Stimulated activated naive CD8-positive, alpha-beta T cell treated with anti-CD3 and anti-CD28 coated beads, Interleukin-15, Interleukin-2, amounts not matched to agents 100 ng/mL and 50 ng/mL, for 24 hours (primary cell): Measurements from ENCODE around the gene PATJ.

ENCODE experiments used
- H3K27ac Mint-ChIP-seq: one replicate; pipeline ENCODE4 v1.8.0; 2021; ENCODE audit warnings: mild to moderate bottlenecking, mixed read lengths
- H3K27me3 Mint-ChIP-seq: one replicate; pipeline ENCODE4 v1.8.0; 2021; ENCODE audit warnings: mixed read lengths
- H3K36me3 Mint-ChIP-seq: one replicate; pipeline ENCODE4 v1.8.0; 2021; ENCODE audit warnings: low read depth, mixed read lengths
- H3K4me1 Mint-ChIP-seq: one replicate; pipeline ENCODE4 v1.8.0; 2021; ENCODE audit warnings: low read depth, mixed read lengths
- H3K4me3 Mint-ChIP-seq: one replicate; pipeline ENCODE4 v1.8.0; 2021; ENCODE audit warnings: mild to moderate bottlenecking, mixed read lengths
- H3K9me3 Mint-ChIP-seq: one replicate; pipeline ENCODE4 v1.8.0; 2021; ENCODE audit warnings: mixed read lengths

Gene PATJ

GRCh38 chr1:61980561-61980960, 238.3 kb downstream of the PATJ start:
- H3K4me3 Mint-ChIP-seq, result no peak overlapping the region
- H3K4me1 Mint-ChIP-seq, result peaks cover 6% of the 10 kb centered on the region
- no peak overlapping the region for H3K27ac Mint-ChIP-seq
- no peaks in the 10 kb centered on the region for H3K27me3 Mint-ChIP-seq
- no peaks in the 10 kb centered on the region for H3K9me3 Mint-ChIP-seq
- no peaks in the 10 kb centered on the region for H3K36me3 Mint-ChIP-seq

DNA sequence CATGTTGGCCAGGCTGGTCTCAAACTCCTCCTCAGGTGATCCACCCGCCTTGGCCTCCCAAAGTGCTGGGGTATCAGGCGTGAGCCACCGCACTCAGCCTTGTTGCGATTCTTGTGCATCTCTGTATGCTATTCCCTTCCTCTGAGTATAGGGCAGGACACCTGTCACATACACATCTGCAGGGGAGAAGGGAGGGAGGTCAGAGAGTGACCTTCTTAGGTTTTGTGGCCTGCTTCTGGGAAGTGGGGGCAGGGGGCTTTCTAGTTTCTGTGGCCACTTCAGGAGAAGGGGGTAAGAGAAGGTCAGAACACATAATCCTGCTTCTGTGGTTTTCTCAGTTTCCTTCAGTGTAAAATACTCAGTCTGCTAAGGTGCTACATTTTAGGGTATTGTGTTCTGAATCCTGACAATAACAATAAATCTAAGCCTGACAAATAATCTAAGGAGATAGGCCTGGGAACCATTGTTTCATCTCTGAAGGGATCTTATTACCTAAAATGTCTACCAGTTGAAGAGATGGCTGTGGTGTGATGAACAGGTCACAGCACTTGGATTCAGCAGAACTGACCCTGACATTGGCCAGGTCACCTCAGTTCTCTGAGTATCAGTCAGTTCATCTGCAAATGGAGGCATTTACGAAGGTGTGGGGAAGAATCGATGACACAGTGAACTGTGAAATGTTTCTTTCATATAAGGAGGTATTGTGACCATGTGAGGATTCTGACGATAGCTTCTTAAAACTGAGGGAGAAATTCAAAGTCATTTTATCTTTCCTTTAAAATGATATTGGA, 239.8 kb downstream of the PATJ start:
- H3K4me3 Mint-ChIP-seq, result no peak overlapping the region
- H3K27ac Mint-ChIP-seq, result no peak overlapping the region
- H3K4me1 Mint-ChIP-seq, result peaks cover 6% of the 10 kb centered on the region
- H3K9me3 Mint-ChIP-seq, result no peaks in the 10 kb centered on the region
- no peaks in the 10 kb centered on the region for H3K36me3 Mint-ChIP-seq
- H3K27me3 Mint-ChIP-seq, result no peaks in the 10 kb centered on the region

GRCh38 chr1:61983236-61983635, 241.0 kb downstream of the PATJ start:
- Mint-ChIP-seq H3K4me3 (no peak overlapping the region), H3K9me3 (no peaks in the 10 kb centered on the region), H3K36me3 (no peaks in the 10 kb centered on the region), H3K27me3 (no peaks in the 10 kb centered on the region), H3K27ac (no peak overlapping the region), H3K4me1 (peaks cover 6% of the 10 kb centered on the region)

GRCh38 chr1:61992257-61992656, 250.0 kb downstream of the PATJ start:
- Mint-ChIP-seq H3K27ac (no peak overlapping the region), H3K4me3 (no peak overlapping the region), H3K27me3 (no peaks in the 10 kb centered on the region), H3K4me1 (no peaks in the 10 kb centered on the region), H3K36me3 (peaks cover 13% of the 10 kb centered on the region), H3K9me3 (no peaks in the 10 kb centered on the region)

DNA sequence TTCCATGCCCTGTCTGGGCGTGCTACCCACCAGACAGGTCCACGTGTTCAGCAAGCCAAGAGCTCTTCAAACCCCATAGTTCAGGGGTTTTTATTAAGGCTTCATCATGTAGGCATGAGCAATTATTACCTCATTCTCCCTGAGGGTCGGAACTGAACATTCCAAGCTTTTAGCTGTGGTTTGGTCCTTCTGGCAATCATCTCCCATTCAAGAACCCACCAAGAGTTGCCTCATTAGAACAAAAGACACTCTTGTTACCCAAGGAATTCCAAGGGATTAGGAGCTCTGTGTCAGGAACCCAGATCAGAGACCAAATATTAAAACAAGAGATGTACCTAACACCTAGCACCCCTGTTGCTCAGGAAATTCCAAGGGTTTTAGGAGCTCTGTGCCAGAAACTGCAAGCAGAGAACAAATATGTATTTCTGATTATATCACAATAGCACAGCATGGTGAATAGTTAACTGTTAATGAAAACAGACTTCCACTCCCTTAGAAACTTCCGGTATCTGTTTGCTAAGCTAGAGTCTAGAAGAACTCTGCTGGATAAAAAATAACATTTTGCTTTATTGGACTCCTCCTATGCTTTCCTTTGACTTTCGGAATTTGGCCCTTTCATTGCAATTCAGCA, 251.2 kb downstream of the PATJ start:
- Mint-ChIP-seq H3K27me3 (no peaks in the 10 kb centered on the region), H3K4me3 (no peak overlapping the region), H3K9me3 (no peaks in the 10 kb centered on the region), H3K27ac (no peak overlapping the region), H3K4me1 (no peaks in the 10 kb centered on the region), H3K36me3 (peaks cover 13% of the 10 kb centered on the region)

DNA sequence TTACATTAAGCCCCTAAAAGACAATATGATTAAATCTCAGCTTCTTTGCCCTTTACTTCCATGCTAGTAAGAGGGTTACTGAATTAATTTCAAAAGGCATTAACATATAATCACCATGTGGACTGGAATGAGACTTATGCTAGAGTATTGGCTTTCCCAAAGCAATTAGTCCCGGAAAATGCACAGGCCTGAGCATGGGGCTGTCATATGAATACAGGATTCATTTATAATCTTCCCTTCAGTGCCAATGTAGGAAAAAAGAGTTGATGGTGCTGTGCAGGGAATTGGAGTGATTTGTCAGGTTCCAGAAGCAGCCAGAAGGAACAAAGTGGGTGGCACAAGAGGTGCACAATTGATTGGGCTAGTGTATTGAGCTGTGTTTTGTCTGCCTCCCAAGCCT, 253.4 kb downstream of the PATJ start:
- H3K4me3 Mint-ChIP-seq, result no peak overlapping the region
- H3K27me3 Mint-ChIP-seq, result no peaks in the 10 kb centered on the region
- no peaks in the 10 kb centered on the region for H3K4me1 Mint-ChIP-seq
- peaks cover 13% of the 10 kb centered on the region for H3K36me3 Mint-ChIP-seq
- H3K27ac Mint-ChIP-seq, result no peak overlapping the region
- H3K9me3 Mint-ChIP-seq, result no peaks in the 10 kb centered on the region

DNA sequence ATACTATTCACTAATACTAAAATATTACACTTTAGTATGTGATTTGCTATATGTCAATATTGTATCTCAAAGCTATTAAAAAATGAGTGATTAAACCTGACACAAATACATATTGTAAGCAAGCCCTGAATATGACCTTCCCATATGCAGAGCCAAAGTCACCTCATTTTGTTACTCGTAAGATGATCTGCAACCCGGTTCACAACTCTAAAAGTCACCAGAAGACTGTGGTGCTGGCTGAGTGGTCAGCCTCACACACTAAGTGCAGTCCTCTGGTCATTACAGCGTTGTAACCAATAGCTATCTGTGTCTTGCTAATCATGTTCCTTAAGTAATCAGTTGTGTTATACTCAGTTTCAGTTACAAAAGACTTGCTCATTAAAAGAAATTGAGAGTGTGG, 254.8 kb downstream of the PATJ start:
- no peaks in the 10 kb centered on the region for H3K9me3 Mint-ChIP-seq
- H3K36me3 Mint-ChIP-seq, result peaks cover 8% of the 10 kb centered on the region
- no peaks in the 10 kb centered on the region for H3K4me1 Mint-ChIP-seq
- H3K4me3 Mint-ChIP-seq, result no peak overlapping the region
- H3K27ac Mint-ChIP-seq, result no peak overlapping the region
- H3K27me3 Mint-ChIP-seq, result no peaks in the 10 kb centered on the region

DNA sequence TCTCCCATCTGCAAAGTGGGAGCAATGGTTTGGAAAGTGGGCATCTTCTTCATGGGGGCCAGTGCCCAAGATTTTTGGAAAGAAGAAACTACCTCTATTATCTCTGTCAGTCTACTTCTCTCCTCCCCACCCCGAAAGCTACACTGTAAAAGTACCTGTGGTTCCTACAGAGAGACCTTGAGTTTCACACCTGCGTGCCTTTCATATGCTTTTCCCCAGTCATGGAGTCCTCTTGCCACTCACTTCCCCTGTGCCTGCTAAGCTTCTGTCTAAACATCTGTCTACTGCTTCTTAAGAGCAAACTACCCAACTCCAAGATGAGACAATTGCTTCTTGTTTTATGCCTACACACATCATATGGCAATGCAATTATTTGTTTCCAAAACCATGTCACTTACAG, 261.5 kb downstream of the PATJ start:
- Mint-ChIP-seq H3K9me3 (no peaks in the 10 kb centered on the region), H3K4me1 (no peaks in the 10 kb centered on the region), H3K36me3 (peaks cover 4% of the 10 kb centered on the region), H3K4me3 (no peak overlapping the region), H3K27ac (no peak overlapping the region), H3K27me3 (no peaks in the 10 kb centered on the region)

DNA sequence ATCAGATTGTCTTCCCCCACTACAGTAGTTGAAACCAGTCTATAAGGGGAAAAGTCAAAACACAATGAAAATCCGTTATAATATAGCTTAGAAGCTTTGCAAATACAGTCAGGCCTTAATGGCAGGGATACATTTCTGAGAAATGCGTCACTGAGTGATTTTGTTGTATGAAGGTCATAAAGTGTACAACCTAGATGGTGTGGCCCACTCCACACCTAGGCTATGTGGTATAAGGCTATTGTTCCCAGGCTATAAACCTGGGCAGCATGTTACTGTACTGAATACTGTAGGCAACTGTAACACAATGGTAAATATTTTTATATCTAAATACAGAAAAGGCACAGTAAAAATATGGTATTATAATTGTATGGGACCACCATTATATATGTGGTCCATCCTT, 264.4 kb downstream of the PATJ start:
- Mint-ChIP-seq H3K9me3 (no peaks in the 10 kb centered on the region), H3K4me3 (no peak overlapping the region), H3K27me3 (no peaks in the 10 kb centered on the region), H3K4me1 (no peaks in the 10 kb centered on the region), H3K36me3 (peaks cover 4% of the 10 kb centered on the region), H3K27ac (no peak overlapping the region)

GRCh38 chr1:62011006-62011405, 268.7 kb downstream of the PATJ start:
- Mint-ChIP-seq H3K36me3 (no peaks in the 10 kb centered on the region), H3K9me3 (no peaks in the 10 kb centered on the region), H3K27me3 (no peaks in the 10 kb centered on the region), H3K4me3 (no peak overlapping the region), H3K27ac (no peak overlapping the region), H3K4me1 (no peaks in the 10 kb centered on the region)

DNA sequence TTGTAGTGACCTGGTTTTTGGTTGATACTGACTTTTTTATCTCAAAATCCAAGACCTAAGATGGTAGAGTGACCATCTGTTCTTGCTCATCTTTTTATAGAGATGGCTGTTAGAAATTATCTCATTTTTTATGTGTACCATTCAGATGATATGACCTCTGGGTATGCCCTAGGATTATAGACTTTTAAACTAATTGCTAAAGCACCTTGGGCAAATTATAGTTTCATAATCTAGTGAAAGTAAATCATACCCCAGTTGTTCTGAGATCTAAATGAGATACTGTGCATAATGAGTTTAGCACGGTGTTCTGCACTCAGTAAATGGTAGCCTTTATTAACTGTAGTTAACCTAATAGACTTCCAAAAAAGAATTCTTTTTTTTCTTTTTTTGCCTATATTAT, 269.8 kb downstream of the PATJ start:
- H3K4me1 Mint-ChIP-seq, result no peaks in the 10 kb centered on the region
- H3K4me3 Mint-ChIP-seq, result no peak overlapping the region
- H3K36me3 Mint-ChIP-seq, result no peaks in the 10 kb centered on the region
- H3K27ac Mint-ChIP-seq, result no peak overlapping the region
- H3K27me3 Mint-ChIP-seq, result no peaks in the 10 kb centered on the region
- H3K9me3 Mint-ChIP-seq, result no peaks in the 10 kb centered on the region

GRCh38 chr1:62012836-62013235, 270.6 kb downstream of the PATJ start:
- Mint-ChIP-seq H3K4me1 (no peaks in the 10 kb centered on the region), H3K36me3 (no peaks in the 10 kb centered on the region), H3K27me3 (no peaks in the 10 kb centered on the region), H3K27ac (no peak overlapping the region), H3K9me3 (no peaks in the 10 kb centered on the region), H3K4me3 (no peak overlapping the region)

GRCh38 chr1:62013264-62013663, 271.0 kb downstream of the PATJ start:
- Mint-ChIP-seq H3K36me3 (no peaks in the 10 kb centered on the region), H3K27me3 (no peaks in the 10 kb centered on the region), H3K9me3 (no peaks in the 10 kb centered on the region), H3K27ac (no peak overlapping the region), H3K4me3 (no peak overlapping the region), H3K4me1 (no peaks in the 10 kb centered on the region)

- no peak overlapping the region for H3K27ac Mint-ChIP-seq
- no peaks in the 10 kb centered on the region for H3K9me3 Mint-ChIP-seq
- no peaks in the 10 kb centered on the region for H3K4me1 Mint-ChIP-seq
- no peaks in the 10 kb centered on the region for H3K27me3 Mint-ChIP-seq
- H3K36me3 Mint-ChIP-seq, result peaks cover 11% of the 10 kb centered on the region
- no peak overlapping the region for H3K4me3 Mint-ChIP-seq
Measured at GRCh38 chr1:62022382-62022983, 280.2 kb downstream of the PATJ start.

DNA sequence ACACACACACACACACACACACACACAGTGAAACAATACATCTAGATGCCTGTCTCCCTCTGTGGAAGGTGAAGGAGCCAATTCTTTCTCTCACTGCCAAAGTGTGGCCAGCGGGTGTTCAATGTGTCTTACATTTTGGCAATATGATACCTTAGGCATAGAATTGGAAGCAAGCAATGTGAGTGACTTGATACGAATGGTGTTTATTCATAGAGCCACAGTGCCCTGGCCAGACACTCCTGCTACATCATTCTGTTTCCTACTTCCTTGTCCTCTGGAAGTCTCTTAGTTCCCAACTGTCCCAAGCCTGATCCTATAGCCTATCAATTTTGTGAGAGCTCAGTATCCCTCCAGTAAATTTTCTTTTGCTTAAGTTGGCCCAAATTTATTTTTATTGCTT, 282.4 kb downstream of the PATJ start:
- no peak overlapping the region for H3K27ac Mint-ChIP-seq
- H3K36me3 Mint-ChIP-seq, result peaks cover 16% of the 10 kb centered on the region
- no peaks in the 10 kb centered on the region for H3K27me3 Mint-ChIP-seq
- H3K9me3 Mint-ChIP-seq, result no peaks in the 10 kb centered on the region
- no peak overlapping the region for H3K4me3 Mint-ChIP-seq
- H3K4me1 Mint-ChIP-seq, result no peaks in the 10 kb centered on the region
